Measurements from ENCODE around the gene ATP6V0E1.

DNA sequence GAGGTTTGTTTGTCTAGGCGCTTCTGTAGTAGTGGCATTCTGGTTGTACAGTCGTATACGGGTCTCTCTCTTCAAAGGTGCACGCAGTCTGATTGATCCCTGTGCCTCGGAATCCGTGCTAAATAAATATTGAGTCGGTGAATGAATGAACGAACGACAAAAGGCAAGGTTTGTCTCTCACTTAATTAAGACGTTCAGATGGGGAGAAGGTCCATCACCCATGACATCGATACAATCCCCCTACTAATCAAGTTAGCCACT lies 72.1 kb downstream of the ATP6V0E1 start:
- TF ChIP-seq, protein P1, sequence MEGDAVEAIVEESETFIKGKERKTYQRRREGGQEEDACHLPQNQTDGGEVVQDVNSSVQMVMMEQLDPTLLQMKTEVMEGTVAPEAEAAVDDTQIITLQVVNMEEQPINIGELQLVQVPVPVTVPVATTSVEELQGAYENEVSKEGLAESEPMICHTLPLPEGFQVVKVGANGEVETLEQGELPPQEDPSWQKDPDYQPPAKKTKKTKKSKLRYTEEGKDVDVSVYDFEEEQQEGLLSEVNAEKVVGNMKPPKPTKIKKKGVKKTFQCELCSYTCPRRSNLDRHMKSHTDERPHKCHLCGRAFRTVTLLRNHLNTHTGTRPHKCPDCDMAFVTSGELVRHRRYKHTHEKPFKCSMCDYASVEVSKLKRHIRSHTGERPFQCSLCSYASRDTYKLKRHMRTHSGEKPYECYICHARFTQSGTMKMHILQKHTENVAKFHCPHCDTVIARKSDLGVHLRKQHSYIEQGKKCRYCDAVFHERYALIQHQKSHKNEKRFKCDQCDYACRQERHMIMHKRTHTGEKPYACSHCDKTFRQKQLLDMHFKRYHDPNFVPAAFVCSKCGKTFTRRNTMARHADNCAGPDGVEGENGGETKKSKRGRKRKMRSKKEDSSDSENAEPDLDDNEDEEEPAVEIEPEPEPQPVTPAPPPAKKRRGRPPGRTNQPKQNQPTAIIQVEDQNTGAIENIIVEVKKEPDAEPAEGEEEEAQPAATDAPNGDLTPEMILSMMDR (IDR thresholded peaks at IDR 0.05; ENCODE audit: low read depth, low read length): no peak
- TF ChIP-seq EZH2phosphoT487 (IDR thresholded peaks at IDR 0.05; ENCODE audit: low read depth): no peak

Data from OCI-LY3 (cell line).